ENCODE data around the gene PUS7. TPM values are rescaled to one million over a fixed set of nuclear protein-coding genes. Genes with fewer than 3 reads are reported as not detected.

The PUS7 gene
- polyA plus RNA-seq, 1 donor (not counting 4 experiments of a cell fraction or from before 2014, with no cell fraction given), result 25.2 TPM

DNA sequence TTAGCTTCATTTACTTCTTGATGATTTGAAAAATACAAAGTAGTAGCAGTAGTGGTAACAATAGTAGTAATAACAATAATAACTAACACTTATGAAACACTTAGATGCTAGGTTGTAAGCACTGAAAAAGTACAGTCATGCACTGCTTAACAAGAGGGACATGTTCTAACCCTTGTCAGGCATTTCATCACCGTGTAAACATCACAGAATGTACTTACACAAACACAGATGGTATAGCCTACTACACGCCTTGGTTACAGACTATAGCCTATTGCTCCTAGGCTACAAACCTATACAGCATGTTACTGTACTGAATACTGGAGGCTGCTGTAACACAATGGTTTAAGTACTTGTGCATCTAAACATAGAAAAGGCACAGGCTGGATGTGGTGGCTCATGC, 60.6 kb downstream of the PUS7 start:
- H3K36me3 ChIP-seq (ENCODE audit: control insufficient read depth in 2 of 2, extremely low read depth in 1 of 2, insufficient read depth in 2 of 2, low read length in 2 of 2), result peaks cover 4 to 13% of the 10 kb centered on the region in 2 experiments
- H3K4me2 ChIP-seq (ENCODE audit: control insufficient read depth, extremely low read depth, insufficient read depth, low read depth, low read length), result no peak overlapping the region
- DNase-seq (ENCODE audit: low read depth, low spot score) (no peak), FAIRE-seq (no peak)
- no peak overlapping the region for H3K9ac ChIP-seq (ENCODE audit: control insufficient read depth, extremely low read depth, insufficient read depth, low read length)
- H3K4me1 ChIP-seq (ENCODE audit: control insufficient read depth, extremely low read depth, insufficient read depth, low read length), result no peaks in the 10 kb centered on the region
- H3K9me3 ChIP-seq (ENCODE audit: control insufficient read depth, low read depth, low read length), result no peaks in the 10 kb centered on the region
- H2AFZ ChIP-seq (ENCODE audit: control insufficient read depth, low read length), result no peak overlapping the region
- H3K79me2 ChIP-seq (ENCODE audit: control insufficient read depth, insufficient read depth, low read length), result no peaks in the 10 kb centered on the region
- no peak overlapping the region for H3K27ac ChIP-seq (ENCODE audit: control insufficient read depth, insufficient read depth, low read length)
- no peaks in the 10 kb centered on the region for H3K27me3 ChIP-seq (ENCODE audit: control insufficient read depth, extremely low read depth, insufficient read depth, low read length)
- H4K20me1 ChIP-seq (ENCODE audit: control insufficient read depth, extremely low read depth, insufficient read depth, low read length), result no peaks in the 10 kb centered on the region
- TF ChIP-seq, protein P1, sequence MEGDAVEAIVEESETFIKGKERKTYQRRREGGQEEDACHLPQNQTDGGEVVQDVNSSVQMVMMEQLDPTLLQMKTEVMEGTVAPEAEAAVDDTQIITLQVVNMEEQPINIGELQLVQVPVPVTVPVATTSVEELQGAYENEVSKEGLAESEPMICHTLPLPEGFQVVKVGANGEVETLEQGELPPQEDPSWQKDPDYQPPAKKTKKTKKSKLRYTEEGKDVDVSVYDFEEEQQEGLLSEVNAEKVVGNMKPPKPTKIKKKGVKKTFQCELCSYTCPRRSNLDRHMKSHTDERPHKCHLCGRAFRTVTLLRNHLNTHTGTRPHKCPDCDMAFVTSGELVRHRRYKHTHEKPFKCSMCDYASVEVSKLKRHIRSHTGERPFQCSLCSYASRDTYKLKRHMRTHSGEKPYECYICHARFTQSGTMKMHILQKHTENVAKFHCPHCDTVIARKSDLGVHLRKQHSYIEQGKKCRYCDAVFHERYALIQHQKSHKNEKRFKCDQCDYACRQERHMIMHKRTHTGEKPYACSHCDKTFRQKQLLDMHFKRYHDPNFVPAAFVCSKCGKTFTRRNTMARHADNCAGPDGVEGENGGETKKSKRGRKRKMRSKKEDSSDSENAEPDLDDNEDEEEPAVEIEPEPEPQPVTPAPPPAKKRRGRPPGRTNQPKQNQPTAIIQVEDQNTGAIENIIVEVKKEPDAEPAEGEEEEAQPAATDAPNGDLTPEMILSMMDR (optimal IDR thresholded peaks at IDR 0.05 in 1 of 3, IDR thresholded peaks at IDR 0.05 in 1 of 3, conservative IDR thresholded peaks at IDR 0.05 in 1 of 3; ENCODE audit: extremely low read depth in 1 of 3, insufficient read depth in 2 of 3, low read length in 3 of 3), result no peak
- no peak for TF ChIP-seq EZH2 (IDR thresholded peaks at IDR 0.05; ENCODE audit: low read length)
- H3K9me1 ChIP-seq (ENCODE audit: control insufficient read depth, extremely low read depth, insufficient read depth, low read length), result no peaks in the 10 kb centered on the region
- no peak overlapping the region for H3K4me3 ChIP-seq (ENCODE audit: control insufficient read depth in 2 of 3, extremely low read depth in 1 of 3, insufficient read depth in 2 of 3, low read depth in 1 of 3, low read length in 3 of 3)
- dilution Hi-C loops (cut with MboI; ENCODE audit: extremely low pct_ligation_motif_present, low sequenced_read_pairs), result no loop called here

DNA sequence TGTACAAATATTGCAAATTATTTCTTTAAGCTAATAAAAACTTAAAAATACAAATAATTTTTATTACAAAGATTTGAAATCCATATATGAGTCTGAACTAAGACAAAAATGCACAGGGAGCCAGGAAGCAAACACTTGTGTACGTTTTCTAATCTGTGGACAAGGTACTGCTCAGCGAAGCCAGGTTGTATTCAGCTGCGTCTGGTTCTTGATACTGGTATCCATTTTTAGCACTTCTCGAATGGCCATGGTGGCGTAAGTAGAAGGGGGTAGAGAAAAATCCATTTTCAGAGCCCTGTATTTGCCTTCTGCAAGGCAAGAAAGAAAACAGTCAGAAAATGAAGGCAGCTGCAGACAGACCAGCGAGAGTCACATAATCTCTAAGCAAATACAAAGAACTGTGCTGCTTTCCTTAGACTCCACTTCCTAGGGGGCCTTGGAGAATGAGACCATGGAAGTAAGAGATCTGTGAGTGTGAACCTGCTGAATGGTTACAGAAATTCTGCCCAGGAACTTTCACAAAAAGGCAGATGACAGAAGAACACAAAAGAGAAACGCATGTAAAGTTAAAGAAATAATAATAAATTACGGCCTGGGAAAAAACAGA, 64.3 kb downstream of the PUS7 start:
- dilution Hi-C loops (cut with MboI; ENCODE audit: extremely low pct_ligation_motif_present, low sequenced_read_pairs), result no loop called here
- peaks cover 4 to 7% of the 10 kb centered on the region in 2 experiments for H3K36me3 ChIP-seq (ENCODE audit: control insufficient read depth in 2 of 2, extremely low read depth in 1 of 2, insufficient read depth in 2 of 2, low read length in 2 of 2)
- H3K79me2 ChIP-seq (ENCODE audit: control insufficient read depth, insufficient read depth, low read length), result no peaks in the 10 kb centered on the region

More for the DNA sequence above, 64.3 kb downstream of the PUS7 start:
- FAIRE-seq, result no peak
- Histone ChIP-seq H3K4me3 (ENCODE audit: control insufficient read depth in 2 of 3, extremely low read depth in 1 of 3, insufficient read depth in 2 of 3, low read depth in 1 of 3, low read length in 3 of 3) (no peak overlapping the region), H3K27ac (ENCODE audit: control insufficient read depth, insufficient read depth, low read length) (no peak overlapping the region), H4K20me1 (ENCODE audit: control insufficient read depth, extremely low read depth, insufficient read depth, low read length) (no peaks in the 10 kb centered on the region), H3K9me3 (ENCODE audit: control insufficient read depth, low read depth, low read length) (no peaks in the 10 kb centered on the region), H3K4me2 (ENCODE audit: control insufficient read depth, extremely low read depth, insufficient read depth, low read depth, low read length) (no peak overlapping the region), H3K9me1 (ENCODE audit: control insufficient read depth, extremely low read depth, insufficient read depth, low read length) (no peaks in the 10 kb centered on the region), H2AFZ (ENCODE audit: control insufficient read depth, low read length) (no peak overlapping the region), H3K4me1 (ENCODE audit: control insufficient read depth, extremely low read depth, insufficient read depth, low read length) (peaks cover 17% of the 10 kb centered on the region), H3K27me3 (ENCODE audit: control insufficient read depth, extremely low read depth, insufficient read depth, low read length) (no peaks in the 10 kb centered on the region), H3K9ac (ENCODE audit: control insufficient read depth, extremely low read depth, insufficient read depth, low read length) (no peak overlapping the region)
- TF ChIP-seq EZH2 (IDR thresholded peaks at IDR 0.05; ENCODE audit: low read length), result no peak
- TF ChIP-seq, protein P1 (optimal IDR thresholded peaks at IDR 0.05 in 1 of 3, IDR thresholded peaks at IDR 0.05 in 1 of 3, conservative IDR thresholded peaks at IDR 0.05 in 1 of 3; ENCODE audit: extremely low read depth in 1 of 3, insufficient read depth in 2 of 3, low read length in 3 of 3), result no peak
- no peak for DNase-seq (ENCODE audit: low read depth, low spot score)

All from keratinocyte (primary cell).